Measurements from ENCODE around the gene SPAG8.

The SPAG8 gene

DNA sequence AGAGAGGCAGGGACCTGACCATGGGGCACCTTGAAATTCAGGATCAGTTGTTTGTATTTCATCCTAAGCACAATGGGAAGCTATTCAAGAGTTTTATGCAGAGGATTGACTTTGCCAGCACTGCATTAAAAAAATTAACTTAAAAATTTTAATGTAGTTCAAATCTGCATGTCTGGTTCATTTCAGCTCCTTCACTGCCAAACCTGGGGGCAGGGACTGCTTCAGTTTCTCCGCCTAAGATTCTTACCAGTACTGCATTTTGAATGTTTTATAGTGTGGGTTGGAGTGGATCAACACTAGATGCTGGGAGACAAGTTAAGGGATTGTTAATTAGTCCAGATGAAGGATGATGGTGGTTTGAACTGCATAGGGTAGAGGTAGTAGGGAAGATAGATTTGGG lies 42.3 kb downstream of the SPAG8 start:
- DNase-seq = no peak

DNA sequence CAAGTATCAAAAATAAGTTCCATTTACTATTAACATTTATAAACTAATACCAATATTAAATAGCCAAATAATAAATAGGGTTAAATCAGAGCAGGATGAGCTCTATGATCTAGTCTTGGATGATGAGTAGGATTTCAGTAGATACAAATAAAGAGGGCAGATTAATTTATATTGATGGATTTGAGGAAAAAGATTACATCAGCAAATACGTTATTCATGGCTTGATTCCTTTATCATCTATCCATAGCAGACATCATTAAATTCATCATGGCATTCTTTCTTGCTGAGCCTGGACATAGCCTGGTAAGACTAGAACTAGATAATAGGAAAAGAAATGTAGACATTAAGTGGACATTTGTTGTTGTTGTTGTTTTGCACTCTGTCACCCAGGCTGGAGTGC lies 44.6 kb downstream of the SPAG8 start:
- DNase-seq = no peak

DNA sequence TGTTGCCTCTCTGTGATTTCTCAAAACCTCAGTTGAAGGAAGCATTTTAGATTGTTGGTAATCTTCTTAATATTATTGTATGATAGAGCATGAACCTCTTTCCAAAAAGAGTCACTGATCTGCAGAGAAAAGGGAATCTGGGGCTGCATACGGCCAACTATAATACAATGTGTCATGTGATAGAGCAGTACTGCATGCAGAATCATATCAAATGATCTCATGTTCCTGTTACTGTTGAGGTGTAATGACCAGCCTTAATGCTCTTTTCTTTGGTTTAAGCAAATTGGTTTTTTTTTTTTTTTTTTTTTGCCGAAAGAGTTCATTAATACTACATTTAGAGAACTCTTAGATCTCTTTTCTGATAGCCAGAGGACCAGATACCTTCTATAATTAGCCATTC lies 45.1 kb downstream of the SPAG8 start:
- no peak for DNase-seq

GRCh38 chr9:35763803-35764202 lies 48.3 kb downstream of the SPAG8 start:
- no peak for DNase-seq

DNA sequence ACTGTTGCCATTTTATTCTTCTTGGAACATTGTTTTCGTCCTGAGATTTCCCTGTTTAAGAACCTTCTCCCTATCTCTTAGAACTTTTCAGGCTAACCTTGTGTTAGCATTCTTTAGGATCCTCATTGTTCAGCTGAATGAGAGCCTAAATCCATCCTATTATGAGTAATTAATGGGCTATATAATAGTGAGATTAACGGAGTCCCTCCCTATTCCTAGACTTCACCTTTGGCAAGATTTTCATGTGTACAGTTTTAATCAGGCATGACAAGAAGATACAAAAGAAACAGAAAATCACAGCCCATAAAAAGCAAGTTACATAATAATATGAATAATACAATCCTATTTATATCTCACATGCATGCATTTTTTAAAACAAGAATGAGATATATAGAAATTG lies 48.9 kb downstream of the SPAG8 start:
- no peak for DNase-seq

DNA sequence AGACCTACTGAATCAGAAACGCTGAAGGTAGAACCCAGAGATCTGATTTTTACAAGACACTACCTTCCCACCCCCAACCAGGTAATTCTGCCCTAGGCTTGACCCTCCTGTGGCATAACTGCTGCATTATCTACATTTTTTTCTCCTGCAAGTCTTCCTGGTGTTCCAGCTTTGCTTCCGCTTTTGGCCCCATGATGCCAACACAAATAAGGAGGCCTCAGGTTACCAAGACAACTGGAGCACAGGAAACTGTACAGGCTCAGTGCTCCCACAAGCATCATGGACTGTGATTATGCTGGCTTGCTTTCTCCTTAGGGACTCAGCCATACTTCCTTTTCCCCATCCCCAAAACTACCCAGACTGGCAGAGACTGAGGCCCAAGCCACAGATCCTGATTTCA lies 51.4 kb downstream of the SPAG8 start:
- no peak for DNase-seq

GRCh38 chr9:35759795-35760194 lies 52.3 kb downstream of the SPAG8 start:
- no peak for DNase-seq
